Measurements from ENCODE around the gene UQCC2. TPM values are rescaled to one million over a fixed set of nuclear protein-coding genes. Genes with fewer than 3 reads are reported as not detected.

Gene UQCC2
- total and polyA plus RNA-seq, 2 donors (not counting 1 experiment from before 2014, with no cell fraction given) = 13.2 to 16.6 TPM

- H3K9ac ChIP-seq (ENCODE audit: low read length) = peak overlapping the region; percentile 59
- Mint-ChIP-seq H3K4me3 (peak overlapping the region; percentile 83), H3K27ac (peak overlapping the region; percentile 91), H3K9me3 (ENCODE audit: insufficient read depth) (no peaks in the 10 kb centered on the region), H3K4me1 (peaks cover 85% of the 10 kb centered on the region), H3K27me3 (no peaks in the 10 kb centered on the region)
- H4K20me1 ChIP-seq (ENCODE audit: control insufficient read depth, insufficient read depth, low read length, poor library complexity, severe bottlenecking) = no peaks in the 10 kb centered on the region
- POLR2A ChIA-PET = interaction anchor here (0.5 to 2.1 kb wide), 4 partner anchors 9 to 384 kb away, joined by 3 to 6 read pairs (median 4); partner anchors contain the start of gene UQCC2
- H3K27me3 ChIP-seq (replicated peaks in 1 of 4; ENCODE audit: control extremely low read depth in 1 of 4, control insufficient read depth in 3 of 4, insufficient read depth in 4 of 4, low read length in 3 of 4) = no peaks in the 10 kb centered on the region
- H3K27ac ChIP-seq (ENCODE audit: low read length in 2 of 2) = peak overlapping the region; percentile 91 to 92
- intact Hi-C loops (cut with micrococcal nuclease) = loop anchor here (1.0 kb wide), 1 partner anchor 14 kb away; the partner anchor contains the start of gene UQCC2
- no peaks in the 10 kb centered on the region for H3K9me3 ChIP-seq (ENCODE audit: control extremely low read depth in 1 of 3, control insufficient read depth in 2 of 3, insufficient read depth in 1 of 3, low read length in 2 of 3)
- peak overlapping the region in 4 of 5 experiments; percentile 18 to 49 (median 28) for H3K4me3 ChIP-seq (ENCODE audit: control extremely low read depth in 1 of 5, extremely low read depth in 1 of 5, insufficient read depth in 1 of 5, low read depth in 2 of 5, low read length in 4 of 5)
- CTCF ChIA-PET = interaction anchor here (0.6 to 2.1 kb wide), 14 partner anchors 10 to 132 kb away, joined by 3 to 10 read pairs (median 4); partner anchors contain the start of gene UQCC2
- TF ChIP-seq CTCF (IDR thresholded peaks at IDR 0.05) = no peak
- no peak for TF ChIP-seq EZH2 (IDR thresholded peaks at IDR 0.05; ENCODE audit: borderline replicate concordance, insufficient read depth, low read depth, low read length, poor library complexity, severe bottlenecking)
- H2AFZ ChIP-seq (ENCODE audit: insufficient read depth, low read depth, low read length, poor library complexity, severe bottlenecking) = peak overlapping the region; percentile 55
- peak overlapping the region; percentile 82 for H3K4me2 ChIP-seq (replicated peaks; ENCODE audit: low read depth, low read length, poor library complexity, severe bottlenecking)
- peaks cover 0 to 18% of the 10 kb centered on the region in 2 experiments for H3K36me3 ChIP-seq (replicated peaks in 1 of 2; ENCODE audit: control extremely low read depth in 1 of 2, control insufficient read depth in 1 of 2, extremely low read depth in 1 of 2, insufficient read depth in 2 of 2, low read length in 1 of 2)
- WGBS (ENCODE audit: insufficient coverage) = 9% methylated on average over 14 of the region's 15 CpGs
- peaks cover 87 to 91% of the 10 kb centered on the region in 2 donors for H3K4me1 ChIP-seq (ENCODE audit: control insufficient read depth in 2 of 2, insufficient read depth in 2 of 2, low read length in 2 of 2)
- ATAC-seq (ENCODE audit: low read depth) = peak; percentile 66
- H3K79me2 ChIP-seq (ENCODE audit: control insufficient read depth, insufficient read depth, low read length) = peaks cover 12% of the 10 kb centered on the region
- DNase-seq = peak; percentile 84
Observed at GRCh38 chr6:33696548-33697518, 14.7 kb downstream of the UQCC2 start.

All from B cell (primary cell).